ENCODE results near the gene MLF2. TPM values are rescaled to one million over a fixed set of nuclear protein-coding genes. Genes with fewer than 3 reads are reported as not detected.

The MLF2 gene
- total and polyA plus RNA-seq, 2 of the 13 experiments (the other 11 are each of a cell fraction or from before 2014, with no cell fraction given), result 88.1 to 167 TPM

DNA sequence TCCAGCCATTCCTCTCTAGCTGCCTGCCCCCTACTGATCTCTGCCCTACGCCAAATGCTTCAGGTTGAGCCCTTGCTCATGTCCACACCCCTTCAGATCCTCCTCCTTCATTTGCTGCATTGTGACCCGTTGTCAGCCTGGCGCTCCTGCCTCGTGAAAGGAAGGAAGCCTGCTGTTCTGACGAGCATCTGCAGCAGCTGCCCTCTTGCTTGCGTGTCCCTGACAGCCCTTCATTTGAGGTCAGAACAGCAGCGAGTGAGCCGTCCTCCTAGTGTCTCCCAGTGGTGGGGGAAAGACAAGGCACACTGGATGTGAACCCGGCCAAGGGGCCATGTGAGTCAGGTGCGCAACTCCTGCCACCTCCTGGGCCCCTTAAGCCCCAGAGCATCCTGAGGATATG lies 49.3 kb downstream of the MLF2 start (continued):
- TF ChIP-seq ZKSCAN5 (CRISPR knock-in tag; IDR thresholded peaks at IDR 0.05), result no peak

- FAIRE-seq (no peak), ATAC-seq (no peak), DNase-seq (ENCODE audit: low spot score) (no peak)
- Histone ChIP-seq H3K4me2 (ENCODE audit: low read depth, low read length) (peak overlapping the region; percentile 94), H3K36me3 (replicated peaks in 1 of 2; ENCODE audit: control insufficient read depth in 1 of 2, insufficient read depth in 2 of 2, low read length in 2 of 2) (no peaks in the 10 kb centered on the region), H3K79me2 (ENCODE audit: insufficient read depth, low read length) (no peaks in the 10 kb centered on the region), H4K20me1 (ENCODE audit: insufficient read depth, low read length) (no peaks in the 10 kb centered on the region), H3K4me1 (ENCODE audit: insufficient read depth, low read length) (peaks cover 27% of the 10 kb centered on the region), H2AFZ (ENCODE audit: low read length) (no peak overlapping the region), H3K4me3 (replicated peaks in 1 of 3; ENCODE audit: insufficient read depth in 1 of 3, low read depth in 2 of 3, low read length in 3 of 3) (peak overlapping the region in 2 of 3 experiments; percentile 6 to 74; a peak in 1 of 6 replicates), H3K9ac (ENCODE audit: insufficient read depth, low read depth, low read length) (peak overlapping the region; percentile 40), H3K27me3 (ENCODE audit: control insufficient read depth in 1 of 2, insufficient read depth in 2 of 2, low read length in 2 of 2) (peaks cover 6 to 58% of the 10 kb centered on the region in 2 experiments), H3K9me3 (ENCODE audit: low read length) (no peaks in the 10 kb centered on the region), H3K27ac (ENCODE audit: extremely low read length, insufficient read depth, low read length) (no peak overlapping the region)
- BruUV-seq (replicated peaks), result no TSS peak
- ChIA-PET CTCF (ENCODE audit: low intra/inter-chr PET ratio, low total read pairs) (no interaction called here), POLR2A (no interaction called here)
- intact Hi-C loops (cut with micrococcal nuclease; ENCODE audit: unreplicated experiment) (no loop called here), in situ Hi-C loops (cut with HindIII; ENCODE audit: extremely low pct_ligation_motif_present, low pct_unique_long_range_greater_than_20kb) (no loop called here)
- TF ChIP-seq SALL1 (CRISPR knock-in tag; IDR thresholded peaks at IDR 0.05), result 0 out of 2 replicates have a peak, but pooled peaks have one; percentile 3
- TF ChIP-seq SRY (CRISPR knock-in tag; IDR thresholded peaks at IDR 0.05), result no peak
- TF ChIP-seq, protein P1, sequence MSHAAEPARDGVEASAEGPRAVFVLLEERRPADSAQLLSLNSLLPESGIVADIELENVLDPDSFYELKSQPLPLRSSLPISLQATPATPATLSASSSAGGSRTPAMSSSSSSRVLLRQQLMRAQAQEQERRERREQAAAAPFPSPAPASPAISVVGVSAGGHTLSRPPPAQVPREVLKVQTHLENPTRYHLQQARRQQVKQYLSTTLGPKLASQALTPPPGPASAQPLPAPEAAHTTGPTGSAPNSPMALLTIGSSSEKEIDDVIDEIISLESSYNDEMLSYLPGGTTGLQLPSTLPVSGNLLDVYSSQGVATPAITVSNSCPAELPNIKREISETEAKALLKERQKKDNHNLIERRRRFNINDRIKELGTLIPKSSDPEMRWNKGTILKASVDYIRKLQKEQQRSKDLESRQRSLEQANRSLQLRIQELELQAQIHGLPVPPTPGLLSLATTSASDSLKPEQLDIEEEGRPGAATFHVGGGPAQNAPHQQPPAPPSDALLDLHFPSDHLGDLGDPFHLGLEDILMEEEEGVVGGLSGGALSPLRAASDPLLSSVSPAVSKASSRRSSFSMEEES (CRISPR knock-in tag; IDR thresholded peaks at IDR 0.05), result no peak
- TF ChIP-seq ZSCAN30 (CRISPR knock-in tag; IDR thresholded peaks at IDR 0.05), result no peak
- no peak for TF ChIP-seq ZNF431 (CRISPR knock-in tag; IDR thresholded peaks at IDR 0.05; ENCODE audit: borderline replicate concordance, low read depth)
- no peak for TF ChIP-seq ZFP62 (CRISPR knock-in tag; IDR thresholded peaks at IDR 0.05)
- TF ChIP-seq MAX (IDR thresholded peaks at IDR 0.05), result 0 out of 2 replicates have a peak, but pooled peaks have one; percentile 17
- TF ChIP-seq SAP130 (CRISPR knock-in tag; IDR thresholded peaks at IDR 0.05; ENCODE audit: low read depth), result no peak
- TF ChIP-seq ZMYM3 (CRISPR knock-in tag; IDR thresholded peaks at IDR 0.05), result peak; percentile 54; the same call in 1 of the 2 replicates
- no peak for TF ChIP-seq MZF1 (CRISPR knock-in tag; IDR thresholded peaks at IDR 0.05; ENCODE audit: borderline replicate concordance)
- TF ChIP-seq ZNF572 (CRISPR knock-in tag; IDR thresholded peaks at IDR 0.05), result no peak
- no peak; the same call in 1 of the 2 replicates for TF ChIP-seq NR2F6 (IDR thresholded peaks at IDR 0.05)
- 0 out of 2 replicates have a peak, but pooled peaks have one; percentile 12 for TF ChIP-seq NR2F6 (CRISPR knock-in tag; IDR thresholded peaks at IDR 0.05)
- TF ChIP-seq, protein P2, sequence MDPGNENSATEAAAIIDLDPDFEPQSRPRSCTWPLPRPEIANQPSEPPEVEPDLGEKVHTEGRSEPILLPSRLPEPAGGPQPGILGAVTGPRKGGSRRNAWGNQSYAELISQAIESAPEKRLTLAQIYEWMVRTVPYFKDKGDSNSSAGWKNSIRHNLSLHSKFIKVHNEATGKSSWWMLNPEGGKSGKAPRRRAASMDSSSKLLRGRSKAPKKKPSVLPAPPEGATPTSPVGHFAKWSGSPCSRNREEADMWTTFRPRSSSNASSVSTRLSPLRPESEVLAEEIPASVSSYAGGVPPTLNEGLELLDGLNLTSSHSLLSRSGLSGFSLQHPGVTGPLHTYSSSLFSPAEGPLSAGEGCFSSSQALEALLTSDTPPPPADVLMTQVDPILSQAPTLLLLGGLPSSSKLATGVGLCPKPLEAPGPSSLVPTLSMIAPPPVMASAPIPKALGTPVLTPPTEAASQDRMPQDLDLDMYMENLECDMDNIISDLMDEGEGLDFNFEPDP (CRISPR knock-in tag; conservative IDR thresholded peaks at IDR 0.05), result 0 out of 2 replicates have a peak, but pooled peaks have one; percentile 30
- no peak for TF ChIP-seq ZNF264 (CRISPR knock-in tag; IDR thresholded peaks at IDR 0.05)
- TF ChIP-seq FOSL2 (CRISPR knock-in tag; IDR thresholded peaks at IDR 0.05), result peak; percentile 72
- no peak for TF ChIP-seq CEBPB (IDR thresholded peaks at IDR 0.05; ENCODE audit: borderline replicate concordance, low read depth, low read length)
- peak; percentile 65 for TF ChIP-seq ZNF121 (CRISPR knock-in tag; IDR thresholded peaks at IDR 0.05)
- WGBS (ENCODE audit: low lambda C conversion rate), result 13% methylated on average over 12 of the region's 13 CpGs
These were observed 51.7 kb downstream of the MLF2 start for GRCh38 chr12:6701078-6701768.
